Right lobe of liver (tissue), 4 donors: ENCODE measurements around the gene SLC8A1.
A peak's percentile ranks its signal among the peaks of the same experiment; 100 is the strongest.

ENCODE experiments used
- POLR2A ChIP-seq: fragments of 450-650 bp; IDR thresholded peaks from one replicate; pipeline ENCODE4 v1.6.1; 2017; ENCODE audit warnings: antibody characterized with exemption, mild to moderate bottlenecking
- TF ChIP-seq, protein P1 (sequence below), 4 donors: fragments of 200-600 bp in 3 of 4; fragments of 450-650 bp in 1 of 4; IDR thresholded peaks; one replicate each; pipeline versions ENCODE4 v1.5.1 to v1.8.0; 2016 to 2022; ENCODE audit warnings: antibody characterized with exemption in 4 of 4, mild to moderate bottlenecking in 2 of 4
- donor health status: DM: no; HTN: no; CAD: no.
- donor health status: DM: no; HTN: no; CAD: no.
- donor health status: DM: no; HTN: yes; CAD: no.

DNA sequence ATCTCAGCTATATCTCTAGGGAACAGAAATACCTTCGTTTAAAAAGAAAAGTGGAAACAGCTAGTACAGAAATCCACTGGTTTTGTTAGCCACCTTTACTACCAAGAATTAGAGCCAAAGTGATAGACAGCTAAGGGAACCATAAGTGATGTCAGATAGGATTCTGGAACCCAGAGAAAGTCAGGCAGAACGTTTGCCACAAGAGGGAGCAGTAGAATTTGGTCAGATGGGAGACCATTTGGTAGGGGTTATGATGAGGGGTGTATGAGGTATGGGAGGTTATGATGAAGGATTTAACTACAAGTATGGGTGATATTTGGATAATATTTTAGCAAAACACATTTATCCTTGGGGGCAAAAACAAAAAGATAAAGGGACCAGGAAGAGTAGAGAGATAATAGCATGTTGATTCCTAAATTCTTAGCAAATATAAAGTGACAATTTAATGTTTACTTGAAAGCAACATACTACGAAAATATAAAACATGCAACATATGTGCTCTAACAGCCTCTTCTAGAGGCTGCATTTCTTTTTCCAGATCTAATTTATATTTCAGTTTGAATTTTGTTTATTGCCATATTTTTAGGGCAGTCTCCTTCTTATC, 3.3 kb downstream of the SLC8A1 start:
- TF ChIP-seq, protein P1, sequence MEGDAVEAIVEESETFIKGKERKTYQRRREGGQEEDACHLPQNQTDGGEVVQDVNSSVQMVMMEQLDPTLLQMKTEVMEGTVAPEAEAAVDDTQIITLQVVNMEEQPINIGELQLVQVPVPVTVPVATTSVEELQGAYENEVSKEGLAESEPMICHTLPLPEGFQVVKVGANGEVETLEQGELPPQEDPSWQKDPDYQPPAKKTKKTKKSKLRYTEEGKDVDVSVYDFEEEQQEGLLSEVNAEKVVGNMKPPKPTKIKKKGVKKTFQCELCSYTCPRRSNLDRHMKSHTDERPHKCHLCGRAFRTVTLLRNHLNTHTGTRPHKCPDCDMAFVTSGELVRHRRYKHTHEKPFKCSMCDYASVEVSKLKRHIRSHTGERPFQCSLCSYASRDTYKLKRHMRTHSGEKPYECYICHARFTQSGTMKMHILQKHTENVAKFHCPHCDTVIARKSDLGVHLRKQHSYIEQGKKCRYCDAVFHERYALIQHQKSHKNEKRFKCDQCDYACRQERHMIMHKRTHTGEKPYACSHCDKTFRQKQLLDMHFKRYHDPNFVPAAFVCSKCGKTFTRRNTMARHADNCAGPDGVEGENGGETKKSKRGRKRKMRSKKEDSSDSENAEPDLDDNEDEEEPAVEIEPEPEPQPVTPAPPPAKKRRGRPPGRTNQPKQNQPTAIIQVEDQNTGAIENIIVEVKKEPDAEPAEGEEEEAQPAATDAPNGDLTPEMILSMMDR (IDR thresholded peaks at IDR 0.05): peak; percentile 17 to 36 (median 34)
- no peak for TF ChIP-seq POLR2A
